HG02678 (cell line): ENCODE results near the gene PLA2G4F.

Experiments
- ATAC-seq: cut with Tn5 transposase; IDR thresholded peaks from one replicate; pipeline ENCODE4 v1.9.1; 2021; ENCODE audit warnings: mild to moderate bottlenecking, moderate library complexity; ENCODE audit not compliant: unreplicated experiment

PLA2G4F gene

GRCh38 chr15:42147431-42147735 lies 9.1 kb downstream of the PLA2G4F start:
- ATAC-seq, result no peak

DNA sequence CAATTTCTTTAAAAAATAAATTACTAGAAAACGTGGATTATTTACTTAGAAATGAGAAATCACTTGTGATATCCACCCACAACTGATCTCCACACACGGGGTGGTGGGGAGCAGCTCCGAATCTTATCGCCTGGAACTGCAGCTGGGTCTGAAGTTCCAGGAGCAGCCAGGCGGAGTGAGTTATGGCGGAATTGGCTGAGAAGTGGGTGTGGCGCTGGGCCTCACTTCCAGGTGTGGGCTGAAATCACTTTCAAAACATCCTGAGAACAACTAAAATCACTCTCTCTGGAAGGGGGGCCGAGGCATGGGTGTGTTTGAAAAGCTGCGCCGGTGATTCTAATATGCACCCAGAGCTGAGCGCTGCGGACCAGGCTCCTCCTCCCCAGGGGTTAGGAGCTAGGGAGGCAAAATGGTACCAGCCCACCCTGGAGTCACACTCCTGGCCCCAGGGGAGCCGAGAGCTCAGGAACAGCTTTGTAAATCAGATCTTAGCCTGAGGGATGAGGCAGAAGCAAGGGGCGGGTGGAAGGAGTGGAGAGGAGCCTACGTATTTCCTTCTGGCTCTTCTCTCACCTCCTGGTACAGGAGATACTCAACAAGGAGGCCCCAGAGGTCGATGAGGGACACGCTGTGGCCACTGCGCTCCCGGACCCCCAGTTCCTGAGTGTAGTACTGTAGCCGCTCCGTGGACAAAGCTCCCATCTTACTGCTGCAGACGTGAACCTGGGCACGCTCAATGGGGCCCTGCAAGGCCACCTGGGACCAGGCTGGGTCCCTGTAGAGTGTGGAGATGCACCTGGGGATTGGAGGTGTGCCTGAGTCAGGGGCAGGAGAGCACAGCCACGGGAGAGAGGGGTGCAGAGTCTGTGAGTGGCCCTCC lies 9.6 kb downstream of the PLA2G4F start:
- no peak for ATAC-seq

DNA sequence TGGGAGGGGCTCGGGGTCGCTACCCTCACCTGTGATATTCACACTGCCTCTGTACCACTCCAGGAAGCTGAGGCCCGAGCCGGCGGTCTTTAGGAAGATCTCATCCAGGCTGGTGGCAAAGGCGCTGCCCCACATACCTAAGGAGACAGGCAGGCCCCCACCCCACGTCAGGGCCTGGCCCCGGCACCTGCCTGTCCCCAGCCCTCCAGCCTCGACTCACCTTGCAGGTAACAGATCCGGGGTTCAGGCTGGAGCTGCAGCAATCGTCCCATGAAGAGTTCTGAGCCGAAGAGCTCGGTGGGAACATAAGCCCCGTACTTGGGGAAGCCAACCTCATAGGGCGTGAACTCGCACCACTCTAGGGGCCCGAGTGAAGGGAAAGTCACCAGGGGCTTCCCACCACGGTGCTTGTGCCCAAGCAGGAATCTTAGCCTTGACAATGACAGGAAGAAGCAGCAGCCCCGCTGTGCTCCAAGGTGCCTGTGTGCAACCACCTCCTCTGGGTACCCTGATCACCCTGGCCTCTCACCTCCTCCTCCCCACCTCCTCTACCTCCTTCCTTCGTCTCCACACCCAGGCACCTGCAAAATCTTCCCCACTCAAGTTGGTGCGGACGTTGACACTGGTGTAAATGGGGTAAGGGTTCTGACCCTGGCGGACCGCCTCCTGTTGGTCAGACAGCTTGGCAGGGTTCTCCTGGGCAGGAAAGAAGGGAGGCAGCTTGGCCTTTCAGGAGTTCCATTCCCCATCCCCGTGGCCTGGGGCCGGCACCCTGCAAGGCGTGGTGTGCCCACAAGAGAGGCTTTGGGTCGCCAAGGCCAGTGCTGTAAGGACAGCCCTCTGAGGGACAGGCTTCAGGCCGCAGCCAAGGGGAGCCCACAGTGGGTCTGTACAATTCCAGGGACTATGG lies 10.6 kb downstream of the PLA2G4F start:
- ATAC-seq, result no peak

DNA sequence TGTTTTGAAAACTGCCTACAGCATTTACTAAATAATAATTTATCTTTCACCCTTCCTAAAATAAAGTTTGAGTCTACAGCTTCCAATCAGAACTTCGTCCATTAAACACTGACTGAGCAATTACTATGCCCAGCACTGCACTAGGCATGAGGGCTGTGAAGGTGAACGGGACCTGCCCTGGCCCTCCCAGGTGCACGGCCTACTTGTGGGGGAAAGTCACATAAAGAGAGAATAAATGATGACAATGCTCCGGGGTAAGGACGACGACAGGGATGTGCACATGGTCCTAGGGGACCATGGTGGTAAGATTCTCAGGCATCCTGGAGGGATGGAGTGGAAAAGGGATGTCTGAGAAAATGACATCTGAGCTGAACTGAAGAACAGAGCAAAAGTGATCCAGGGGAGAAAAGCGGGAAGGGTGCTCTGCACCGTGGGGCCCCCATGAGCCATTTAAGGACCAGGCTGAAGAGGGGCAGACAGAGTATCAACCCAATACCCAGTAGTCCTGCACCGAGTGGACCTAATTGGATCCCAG lies 11.5 kb downstream of the PLA2G4F start:
- no peak for ATAC-seq

- no peak for ATAC-seq
Observed at GRCh38 chr15:42143866-42144625, 12.4 kb downstream of the PLA2G4F start.

- ATAC-seq, result no peak
Observed at GRCh38 chr15:42143356-42143755, 13.1 kb downstream of the PLA2G4F start.

- ATAC-seq, result no peak
Observed at GRCh38 chr15:42141795-42142667, 14.4 kb downstream of the PLA2G4F start.

- ATAC-seq, result no peak
Observed at GRCh38 chr15:42141246-42141645, 15.2 kb downstream of the PLA2G4F start.

DNA sequence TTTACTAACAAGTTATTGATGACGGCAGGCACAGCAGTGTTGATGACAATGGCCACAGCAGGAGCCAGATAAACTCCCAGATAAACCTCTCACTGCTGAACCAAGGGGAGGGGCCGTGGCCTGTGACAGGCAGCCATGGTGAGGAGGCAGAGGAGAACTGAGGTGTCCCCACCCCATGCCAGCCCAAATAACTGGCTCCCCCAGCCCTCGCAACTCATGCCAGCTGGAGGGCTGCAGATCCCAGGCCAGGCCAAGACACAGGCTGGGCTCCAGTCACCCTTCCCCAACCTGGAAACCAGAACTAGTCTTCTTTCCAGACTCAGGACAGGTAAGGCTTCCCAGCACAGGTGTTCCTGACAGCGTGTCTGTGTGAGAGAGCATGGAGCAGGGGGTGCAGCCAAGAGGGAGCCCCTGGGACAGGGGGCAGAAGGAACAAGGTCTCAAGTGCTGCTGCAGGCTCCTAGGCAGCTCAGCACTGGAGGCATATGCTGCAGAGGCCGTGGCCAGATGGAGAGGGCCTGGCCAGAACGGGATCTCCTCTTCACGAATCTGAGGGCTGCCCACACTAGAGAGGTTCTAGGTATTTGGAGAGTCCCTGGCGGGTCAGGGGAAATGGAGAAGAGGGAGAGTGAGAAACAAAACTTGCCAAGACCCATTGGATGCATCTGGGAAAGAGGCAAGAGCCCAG lies 15.9 kb downstream of the PLA2G4F start:
- no peak for ATAC-seq

- no peak for ATAC-seq
Observed at GRCh38 chr15:42139596-42139995, 16.8 kb downstream of the PLA2G4F start.

GRCh38 chr15:42138968-42139386 lies 17.5 kb downstream of the PLA2G4F start:
- ATAC-seq, result no peak

DNA sequence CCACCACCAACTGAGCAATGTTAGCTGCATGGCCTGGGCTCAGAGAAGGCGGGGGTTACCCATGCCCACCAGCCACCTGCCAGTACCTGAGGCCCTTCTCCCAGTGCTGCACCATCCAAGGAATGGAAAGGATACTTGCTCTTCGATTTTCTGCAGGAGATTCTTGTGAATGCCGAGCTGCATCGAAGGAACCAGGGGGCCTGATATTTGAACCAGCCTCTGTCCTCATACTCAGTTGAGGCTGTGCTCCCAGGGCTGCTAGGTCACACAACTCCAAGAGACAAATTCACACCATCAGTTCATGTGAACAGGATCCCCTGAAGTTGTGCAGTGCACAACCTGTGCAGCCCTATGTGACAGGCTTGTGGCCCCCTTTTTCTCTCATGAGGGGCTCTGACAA lies 18.0 kb downstream of the PLA2G4F start:
- no peak for ATAC-seq

GRCh38 chr15:42137461-42138261 lies 18.8 kb downstream of the PLA2G4F start:
- no peak for ATAC-seq

DNA sequence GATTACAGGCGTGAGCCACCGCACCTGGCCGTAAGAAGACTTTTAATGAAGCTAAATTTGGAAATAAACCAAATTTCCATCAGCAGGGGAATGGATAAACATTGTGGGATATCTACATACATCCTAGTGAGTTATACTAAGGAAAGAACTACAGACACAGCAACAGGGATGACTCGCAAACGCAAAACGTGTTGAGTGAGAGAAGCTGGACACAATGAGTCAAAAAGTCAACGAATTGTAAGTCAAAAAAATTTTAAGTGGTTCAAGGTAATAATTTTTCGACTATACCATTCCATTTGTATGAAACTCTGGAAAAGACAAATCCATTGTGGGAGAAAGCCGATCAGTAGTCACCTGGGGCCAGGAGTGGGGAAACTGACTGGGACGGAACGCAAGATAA lies 19.9 kb downstream of the PLA2G4F start:
- no peak for ATAC-seq

DNA sequence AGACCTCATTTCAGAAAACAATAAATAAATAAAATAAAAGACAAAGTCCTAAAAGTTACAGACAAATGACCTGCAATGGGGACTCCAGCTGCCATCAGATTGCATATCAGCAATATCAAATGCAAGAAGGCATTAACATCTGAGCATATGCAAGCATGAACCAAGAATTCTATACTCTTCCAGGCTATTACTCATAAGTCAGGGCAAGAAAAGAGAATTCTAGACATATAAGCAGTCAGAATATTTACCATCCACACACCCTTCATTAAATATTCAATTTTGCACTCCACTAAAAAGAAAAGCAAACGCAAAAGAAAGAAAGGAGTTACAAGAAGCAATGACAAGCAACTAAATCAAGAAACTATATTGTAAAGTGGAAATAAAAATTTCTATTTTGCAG lies 21.1 kb downstream of the PLA2G4F start:
- no peak for ATAC-seq

- ATAC-seq, result no peak
Observed at GRCh38 chr15:42134617-42135245, 21.7 kb downstream of the PLA2G4F start.

GRCh38 chr15:42133886-42134502 lies 22.4 kb downstream of the PLA2G4F start:
- ATAC-seq, result no peak

DNA sequence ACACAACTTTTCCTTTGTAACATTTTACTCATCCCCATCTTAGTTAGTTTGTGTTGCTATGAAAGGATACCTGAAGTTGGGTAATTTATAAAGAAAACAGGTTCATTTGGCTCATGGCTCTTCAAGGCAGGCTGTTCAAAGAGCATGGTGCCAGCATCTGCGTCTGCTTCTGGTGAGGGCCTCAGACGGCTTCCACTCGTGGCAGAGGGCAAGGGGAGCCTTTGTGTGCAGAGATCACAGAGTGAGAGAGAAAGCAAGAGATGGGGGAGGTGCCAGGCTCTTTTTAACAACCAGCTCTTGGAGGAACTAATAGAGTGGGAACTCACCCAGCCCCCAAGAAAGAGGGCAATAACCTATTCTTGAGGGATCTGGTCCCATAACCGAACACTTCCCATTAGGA lies 23.1 kb downstream of the PLA2G4F start:
- ATAC-seq, result no peak
